Omental fat pad (tissue), 4 donors: ENCODE measurements around the gene ZNF560. TPM values are rescaled to one million over a fixed set of nuclear protein-coding genes. Genes with fewer than 3 reads are reported as not detected.

ENCODE experiments used
- ATAC-seq: fragments of 150-250 bp; one replicate; pipeline ENCODE4 v1.9.1; 2016; ENCODE audit warnings: mild to moderate bottlenecking, moderate library complexity; ENCODE audit not compliant: low FRiP score
- DNase-seq: peaks from one replicate; pipeline ENCODE4 v3.0.0-alpha.2; 2019; ENCODE audit warnings: low spot score
- total RNA-seq, 4 donors: library from RNA; depleted of rRNA; stranded (reverse); fragments of >200 nt; gene quantifications; one replicate each; pipeline ENCODE4 v1.1.0, GENCODE V29; 2016
- TF ChIP-seq, protein P1 (sequence below), 3 donors: fragments of 450-650 bp; IDR thresholded peaks; one replicate each; pipeline ENCODE4 v1.5.1; 2016 to 2017; ENCODE audit warnings: antibody characterized with exemption in 3 of 3, mild to moderate bottlenecking in 3 of 3, moderate library complexity in 2 of 3

The ZNF560 gene
- total RNA-seq, 4 donors from 2014 or later = 0.79 TPM; not detected in 3

DNA sequence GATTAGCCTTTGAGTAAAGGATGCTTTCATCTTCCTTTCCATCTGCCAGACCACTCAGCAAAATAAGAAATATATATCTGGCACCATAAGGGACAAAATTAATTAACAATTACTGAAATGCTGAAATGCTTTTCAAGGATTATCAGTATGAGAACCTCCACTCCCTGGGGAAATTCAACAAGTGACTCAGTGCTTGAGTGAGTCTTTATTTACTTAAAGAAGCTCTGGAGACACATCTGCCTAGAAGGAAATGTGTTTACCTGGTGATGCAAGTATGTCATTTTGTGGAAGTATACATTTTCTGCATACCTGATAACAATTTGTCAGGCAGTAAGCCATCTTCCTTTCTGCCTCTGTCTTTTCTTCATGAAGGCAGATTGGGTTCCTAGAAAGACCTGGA, 23.4 kb downstream of the ZNF560 start:
- DNase-seq = no peak
- TF ChIP-seq, protein P1, sequence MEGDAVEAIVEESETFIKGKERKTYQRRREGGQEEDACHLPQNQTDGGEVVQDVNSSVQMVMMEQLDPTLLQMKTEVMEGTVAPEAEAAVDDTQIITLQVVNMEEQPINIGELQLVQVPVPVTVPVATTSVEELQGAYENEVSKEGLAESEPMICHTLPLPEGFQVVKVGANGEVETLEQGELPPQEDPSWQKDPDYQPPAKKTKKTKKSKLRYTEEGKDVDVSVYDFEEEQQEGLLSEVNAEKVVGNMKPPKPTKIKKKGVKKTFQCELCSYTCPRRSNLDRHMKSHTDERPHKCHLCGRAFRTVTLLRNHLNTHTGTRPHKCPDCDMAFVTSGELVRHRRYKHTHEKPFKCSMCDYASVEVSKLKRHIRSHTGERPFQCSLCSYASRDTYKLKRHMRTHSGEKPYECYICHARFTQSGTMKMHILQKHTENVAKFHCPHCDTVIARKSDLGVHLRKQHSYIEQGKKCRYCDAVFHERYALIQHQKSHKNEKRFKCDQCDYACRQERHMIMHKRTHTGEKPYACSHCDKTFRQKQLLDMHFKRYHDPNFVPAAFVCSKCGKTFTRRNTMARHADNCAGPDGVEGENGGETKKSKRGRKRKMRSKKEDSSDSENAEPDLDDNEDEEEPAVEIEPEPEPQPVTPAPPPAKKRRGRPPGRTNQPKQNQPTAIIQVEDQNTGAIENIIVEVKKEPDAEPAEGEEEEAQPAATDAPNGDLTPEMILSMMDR (IDR thresholded peaks at IDR 0.05) = no peak

DNA sequence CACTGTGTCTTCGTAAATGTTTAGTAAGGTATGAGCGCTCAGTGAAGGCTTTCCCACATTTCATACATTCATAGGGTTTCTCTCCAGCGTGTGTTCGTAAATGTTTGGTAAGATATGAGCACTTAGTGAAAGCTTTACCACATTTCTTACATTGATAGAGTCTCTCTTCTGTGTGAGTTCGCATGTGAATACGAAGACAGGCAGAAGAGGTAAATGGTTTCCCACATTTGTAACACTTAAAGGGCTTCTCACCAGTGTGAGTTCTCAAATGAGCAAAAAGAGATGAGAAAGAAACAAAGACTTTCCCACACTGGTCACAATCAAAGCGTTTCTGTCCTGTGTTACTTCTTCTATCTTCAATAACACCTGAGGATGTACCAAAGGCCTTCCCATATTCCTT, 31.3 kb downstream of the ZNF560 start:
- ATAC-seq (no peak), DNase-seq (no peak)
- TF ChIP-seq, protein P1 (IDR thresholded peaks at IDR 0.05) = no peak

More for the DNA sequence above, 23.4 kb downstream of the ZNF560 start:
- ATAC-seq = no peak

DNA sequence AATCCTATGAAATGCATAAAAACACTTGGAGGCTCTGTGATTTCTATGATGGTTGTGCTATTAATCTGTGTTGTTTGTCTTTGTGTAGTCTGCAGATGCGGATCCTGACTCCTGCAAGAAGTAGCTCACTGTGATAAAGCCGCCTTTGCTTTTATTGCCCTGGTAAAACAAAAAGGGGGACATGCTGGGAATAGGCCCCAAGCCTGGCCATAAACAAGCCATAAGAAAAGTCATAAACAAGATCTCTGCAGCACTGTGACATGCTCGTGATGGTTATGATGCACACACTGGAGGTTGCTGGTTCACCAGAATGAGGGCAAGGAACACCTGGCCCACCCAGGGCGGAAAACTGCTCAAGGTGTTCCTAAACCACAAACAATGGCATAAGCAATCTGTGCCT, 36.5 kb downstream of the ZNF560 start:
- DNase-seq (no peak), ATAC-seq (no peak)
- TF ChIP-seq, protein P1 (IDR thresholded peaks at IDR 0.05) = no peak

DNA sequence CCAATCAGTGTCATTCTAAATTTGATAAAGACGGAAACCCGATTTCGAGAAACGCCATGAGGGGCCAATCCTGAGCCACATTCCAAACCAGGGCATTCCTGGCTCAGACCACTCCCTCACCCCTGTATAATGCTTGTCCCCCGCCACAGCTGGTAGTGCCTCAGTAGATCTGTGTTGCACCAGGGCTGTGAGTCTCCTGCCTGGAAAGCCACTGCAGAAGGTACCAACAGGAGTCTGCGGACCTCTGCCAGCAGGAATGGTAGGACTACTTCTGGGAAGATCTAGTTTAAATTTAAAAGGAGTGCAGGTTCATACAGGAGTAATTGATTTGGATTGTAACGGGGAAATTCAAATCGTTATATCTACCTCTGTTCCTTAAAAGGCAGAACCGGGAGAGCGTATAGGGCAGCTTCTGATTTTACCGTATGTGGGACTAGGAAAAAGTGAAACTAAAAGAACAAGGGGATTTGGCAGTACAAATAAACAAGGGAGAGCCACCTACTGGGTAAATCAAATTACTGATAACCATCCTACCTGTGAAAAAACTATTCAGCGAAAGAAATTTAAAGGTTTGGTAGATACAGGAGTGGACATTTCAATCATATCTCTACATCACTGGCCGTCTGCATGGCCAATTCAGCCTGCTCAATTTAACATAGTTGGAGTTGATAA, 42.3 kb downstream of the ZNF560 start:
- no peak for DNase-seq
- ATAC-seq = no peak
- TF ChIP-seq, protein P1 (IDR thresholded peaks at IDR 0.05) = no peak

DNA sequence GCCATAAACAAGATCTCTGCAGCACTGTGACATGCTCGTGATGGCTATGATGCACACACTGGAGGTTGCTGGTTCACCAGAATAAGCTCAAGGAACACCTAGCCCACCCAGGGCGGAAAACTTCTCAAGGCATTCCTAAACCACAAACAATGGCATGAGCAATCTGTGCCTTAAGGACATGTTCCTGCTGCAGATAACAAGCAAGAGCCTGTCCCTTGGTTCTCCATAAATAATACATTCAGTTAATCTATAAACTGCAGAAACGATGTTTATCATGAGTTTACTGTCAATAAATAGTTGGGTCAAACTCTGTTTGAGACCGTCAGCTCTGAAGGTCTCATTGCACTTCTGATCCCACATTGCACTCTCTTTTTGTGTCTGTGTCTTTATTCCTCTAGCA, 44.5 kb downstream of the ZNF560 start:
- ATAC-seq = no peak
- no peak for DNase-seq
- TF ChIP-seq, protein P1 (IDR thresholded peaks at IDR 0.05) = no peak

DNA sequence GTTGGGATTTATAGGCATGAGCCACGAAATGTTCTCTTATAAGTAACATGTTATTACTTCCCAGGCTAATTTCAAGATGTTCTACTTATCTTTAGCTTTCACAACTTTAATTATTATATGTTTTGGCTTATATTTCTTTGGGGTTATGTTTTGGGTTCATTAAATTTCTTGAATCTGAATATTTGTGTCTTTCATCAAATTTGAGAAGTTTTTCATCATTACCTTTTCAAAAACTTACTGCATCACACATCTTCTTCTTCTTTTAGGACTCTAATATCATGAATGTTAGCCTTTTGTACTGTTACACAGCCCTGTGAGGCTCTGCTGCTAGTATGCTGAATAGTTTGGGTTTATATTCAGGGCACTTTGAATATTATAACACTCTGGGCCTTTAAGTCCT, 53.4 kb downstream of the ZNF560 start:
- ATAC-seq (no peak), DNase-seq (no peak)
- TF ChIP-seq, protein P1 (IDR thresholded peaks at IDR 0.05) = no peak

DNA sequence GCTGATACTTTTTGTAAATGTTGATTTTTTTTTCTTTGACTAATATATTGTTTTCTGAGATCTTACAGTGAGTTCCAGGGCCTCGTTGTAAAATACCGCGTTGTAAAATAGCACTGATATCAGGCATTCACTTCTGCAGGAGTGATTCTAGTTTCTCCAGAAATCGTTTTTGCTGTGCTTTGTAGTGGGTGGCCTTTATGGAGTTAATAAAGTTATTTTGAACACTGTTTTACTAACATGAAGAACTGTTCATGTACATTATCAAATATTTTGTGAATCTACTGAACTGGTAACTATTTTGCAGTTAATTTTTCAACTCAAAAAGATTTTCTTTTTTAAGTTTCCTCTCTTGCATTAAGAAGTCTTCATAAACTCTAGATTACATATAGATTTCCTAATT, 62.1 kb downstream of the ZNF560 start:
- TF ChIP-seq, protein P1 (IDR thresholded peaks at IDR 0.05) = no peak
- ATAC-seq (no peak), DNase-seq (no peak)
